Measurements from ENCODE around the gene BDNF. TPM values are rescaled to one million over a fixed set of nuclear protein-coding genes. Genes with fewer than 3 reads are reported as not detected.

Gene BDNF
- total and polyA plus RNA-seq, 2 experiments from 2014 or later, result 5.1 to 5.2 TPM

Other genes with a start within 250 kb of the BDNF start
- 91.7 and 99.6 TPM in 2 replicates for gene LGR4, start 227.7 kb downstream of the BDNF start, total RNA-seq (2014; rRNA removed; shearing (Covaris generic))
- 21.2 and 22.6 TPM in 2 replicates for gene LGR4, start 227.7 kb downstream of the BDNF start, polyA plus RNA-seq (2016; fragmentation: Nextera tagmentation; extraction: Ambion mirVana)
- 61.0 and 65.6 TPM in 2 replicates for gene LIN7C, start 193.7 kb downstream of the BDNF start, total RNA-seq (2014; rRNA removed; shearing (Covaris generic))
- 18.3 and 22.5 TPM in 2 replicates for gene LIN7C, start 193.7 kb downstream of the BDNF start, polyA plus RNA-seq (2016; fragmentation: Nextera tagmentation; extraction: Ambion mirVana)

Data from GM23338 (cell line).